ENCODE results near the gene KDM2B. TPM values are rescaled to one million over a fixed set of nuclear protein-coding genes. Genes with fewer than 3 reads are reported as not detected.

KDM2B gene
- polyA plus RNA-seq, 3 donors, result 9.7 to 68.1 (median 9.7) TPM

GRCh38 chr12:121568971-121569751, 11.7 kb downstream of the KDM2B start:
- peaks cover 30 to 40% of the 10 kb centered on the region in 2 donors for H3K36me3 Mint-ChIP-seq
- H3K4me3 ChIP-seq (replicated peaks in 1 of 3; ENCODE audit: low read depth in 2 of 3, low read length in 3 of 3), result no peak overlapping the region
- H3K4me2 ChIP-seq (replicated peaks; ENCODE audit: extremely low read depth, low read length, poor library complexity, severe bottlenecking), result no peak overlapping the region
- intact Hi-C loops (cut with micrococcal nuclease), result no loop called here
- H3K4me1 Mint-ChIP-seq, result peaks cover 14% of the 10 kb centered on the region
- H3K9ac ChIP-seq (ENCODE audit: insufficient read depth, low read length, poor library complexity, severe bottlenecking), result no peak overlapping the region
- no peak for TF ChIP-seq CTCF (IDR thresholded peaks at IDR 0.05)
- peaks cover 1 to 6% (median 2%) of the 10 kb centered on the region in 3 donors for H3K27me3 Mint-ChIP-seq (ENCODE audit: low read depth in 3 of 3)
- no peaks in the 10 kb centered on the region for H3K9me3 Mint-ChIP-seq
- no peaks in the 10 kb centered on the region for H3K79me2 ChIP-seq (ENCODE audit: insufficient read depth, low read length)
- peak in 1 of 3 donors; percentile 27 for DNase-seq
- H2AFZ ChIP-seq (ENCODE audit: insufficient read depth, low read depth, low read length, poor library complexity, severe bottlenecking), result no peak overlapping the region
- no peaks in the 10 kb centered on the region for H3K9me3 ChIP-seq (replicated peaks in 1 of 2; ENCODE audit: control insufficient read depth in 1 of 2, insufficient read depth in 1 of 2, low read length in 2 of 2)
- no peaks in the 10 kb centered on the region for H4K20me1 ChIP-seq (ENCODE audit: insufficient read depth, low read length)
- H3K27me3 ChIP-seq (ENCODE audit: control insufficient read depth in 2 of 2, insufficient read depth in 2 of 2, low read length in 2 of 2), result no peaks in the 10 kb centered on the region
- H3K4me3 Mint-ChIP-seq, result no peak overlapping the region
- no peak overlapping the region for H3K27ac ChIP-seq (ENCODE audit: low read depth in 1 of 2, low read length in 2 of 2)
- H3K36me3 ChIP-seq (replicated peaks in 1 of 2; ENCODE audit: control insufficient read depth in 1 of 2, insufficient read depth in 2 of 2, low read length in 2 of 2), result peaks cover 4 to 5% of the 10 kb centered on the region in 2 donors
- peak overlapping the region in 5 of 7 donors; percentile 9 to 65 (median 33) for H3K27ac Mint-ChIP-seq
- H3K4me1 ChIP-seq (ENCODE audit: control insufficient read depth in 1 of 2, insufficient read depth in 2 of 2, low read length in 2 of 2), result no peaks in the 10 kb centered on the region
- WGBS (ENCODE audit: insufficient coverage), result 77% methylated on average over 7 of the region's 13 CpGs

GRCh38 chr12:121568518-121568917, 12.3 kb downstream of the KDM2B start:
- no peak overlapping the region for H3K4me3 ChIP-seq (replicated peaks in 1 of 3; ENCODE audit: low read depth in 2 of 3, low read length in 3 of 3)
- no peaks in the 10 kb centered on the region for H4K20me1 ChIP-seq (ENCODE audit: insufficient read depth, low read length)
- H3K36me3 Mint-ChIP-seq, result peaks cover 24 to 35% of the 10 kb centered on the region in 2 donors
- H3K4me2 ChIP-seq (replicated peaks; ENCODE audit: extremely low read depth, low read length, poor library complexity, severe bottlenecking), result no peak overlapping the region
- DNase-seq, result no peak
- no peaks in the 10 kb centered on the region for H3K36me3 ChIP-seq (replicated peaks in 1 of 2; ENCODE audit: control insufficient read depth in 1 of 2, insufficient read depth in 2 of 2, low read length in 2 of 2)
- WGBS (ENCODE audit: insufficient coverage), result 100% methylated on average over 4 of the region's 7 CpGs
- H3K27ac ChIP-seq (ENCODE audit: low read depth in 1 of 2, low read length in 2 of 2), result no peak overlapping the region
- H3K4me3 Mint-ChIP-seq, result no peak overlapping the region
- H3K9me3 ChIP-seq (replicated peaks in 1 of 2; ENCODE audit: control insufficient read depth in 1 of 2, insufficient read depth in 1 of 2, low read length in 2 of 2), result no peaks in the 10 kb centered on the region
- H2AFZ ChIP-seq (ENCODE audit: insufficient read depth, low read depth, low read length, poor library complexity, severe bottlenecking), result no peak overlapping the region
- H3K9me3 Mint-ChIP-seq, result peaks cover 0 to 2% (median 0%) of the 10 kb centered on the region in 7 donors
- H3K4me1 ChIP-seq (ENCODE audit: control insufficient read depth in 1 of 2, insufficient read depth in 2 of 2, low read length in 2 of 2), result no peaks in the 10 kb centered on the region
- H3K79me2 ChIP-seq (ENCODE audit: insufficient read depth, low read length), result no peaks in the 10 kb centered on the region
- H3K9ac ChIP-seq (ENCODE audit: insufficient read depth, low read length, poor library complexity, severe bottlenecking), result no peak overlapping the region
- TF ChIP-seq CTCF (IDR thresholded peaks at IDR 0.05), result no peak
- H3K4me1 Mint-ChIP-seq, result peaks cover 14% of the 10 kb centered on the region
- peaks cover 1 to 2% (median 2%) of the 10 kb centered on the region in 3 donors for H3K27me3 Mint-ChIP-seq (ENCODE audit: low read depth in 3 of 3)
- intact Hi-C loops (cut with micrococcal nuclease), result no loop called here
- H3K27ac Mint-ChIP-seq, result peak overlapping the region in 1 of 7 donors; percentile 81
- no peaks in the 10 kb centered on the region for H3K27me3 ChIP-seq (ENCODE audit: control insufficient read depth in 2 of 2, insufficient read depth in 2 of 2, low read length in 2 of 2)

All from CD14-positive monocyte (primary cell).